ENCODE results near the gene OR4S2. TPM values are rescaled to one million over a fixed set of nuclear protein-coding genes. Genes with fewer than 3 reads are reported as not detected.

OR4S2 gene
- total RNA-seq = not detected
- not detected for polyA plus RNA-seq

DNA sequence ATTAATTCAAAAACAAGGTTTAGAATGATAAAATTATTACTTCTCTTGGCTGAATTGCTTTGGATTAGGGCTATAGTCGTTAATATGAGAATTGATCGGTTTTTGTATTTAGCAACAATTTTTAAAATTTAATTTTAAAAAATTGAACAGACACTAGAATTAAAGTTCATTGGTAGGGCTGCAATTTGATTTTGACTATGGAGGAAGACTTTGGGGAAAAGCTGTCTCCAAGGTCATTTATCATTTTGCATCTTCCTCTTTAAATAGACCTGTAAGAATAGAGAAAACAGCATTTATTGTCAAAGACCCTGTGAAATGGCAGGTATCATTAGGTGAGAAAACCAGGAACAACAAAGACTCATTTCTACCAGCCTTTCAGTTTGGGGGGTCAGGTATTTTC is at the start of gene OR4S2:
OR4S2 (plus strand) TSS at position 301 of the 400 bp plus-strand sequence. CDS start 2,577 bp downstream, outside the sequence.
- Histone ChIP-seq H3K4me1 (ENCODE audit: control insufficient read depth in 4 of 4, insufficient read depth in 4 of 4, low read length in 3 of 4) (no peaks in the 10 kb centered on the region), H3K9me3 (ENCODE audit: control insufficient read depth in 4 of 4, low read length in 3 of 4) (peaks cover 0 to 3% (median 0%) of the 10 kb centered on the region in 4 donors), H3K27ac (ENCODE audit: low read depth in 1 of 2, low read length in 2 of 2) (no peak within 1 kb of the TSS), H3K4me3 (ENCODE audit: low read depth in 1 of 3, low read length in 3 of 3) (no peak within 1 kb of the TSS), H3K9ac (ENCODE audit: low read depth in 1 of 2, low read length in 2 of 2) (no peak within 1 kb of the TSS), H3K27me3 (ENCODE audit: control insufficient read depth in 4 of 4, insufficient read depth in 4 of 4, low read length in 3 of 4) (no peaks in the 10 kb centered on the region), H3K36me3 (ENCODE audit: control insufficient read depth in 4 of 4, insufficient read depth in 3 of 4, low read depth in 1 of 4, low read length in 3 of 4) (no peaks in the 10 kb centered on the region)
- no peak for DNase-seq (ENCODE audit: low spot score)
- 71% methylated on average over 2 of the region's 2 CpGs for whole genome bisulfite sequencing
- TF ChIP-seq YY1 (IDR thresholded peaks at IDR 0.05) (no peak), RXRA (IDR thresholded peaks at IDR 0.05) (no peak), FOXA2 (IDR thresholded peaks at IDR 0.05) (no peak), GABPA (IDR thresholded peaks at IDR 0.05 in 1 of 2, conservative IDR thresholded peaks at IDR 0.05 in 1 of 2) (no peak), RAD21 (IDR thresholded peaks at IDR 0.05) (no peak)
- TF ChIP-seq, protein P1, sequence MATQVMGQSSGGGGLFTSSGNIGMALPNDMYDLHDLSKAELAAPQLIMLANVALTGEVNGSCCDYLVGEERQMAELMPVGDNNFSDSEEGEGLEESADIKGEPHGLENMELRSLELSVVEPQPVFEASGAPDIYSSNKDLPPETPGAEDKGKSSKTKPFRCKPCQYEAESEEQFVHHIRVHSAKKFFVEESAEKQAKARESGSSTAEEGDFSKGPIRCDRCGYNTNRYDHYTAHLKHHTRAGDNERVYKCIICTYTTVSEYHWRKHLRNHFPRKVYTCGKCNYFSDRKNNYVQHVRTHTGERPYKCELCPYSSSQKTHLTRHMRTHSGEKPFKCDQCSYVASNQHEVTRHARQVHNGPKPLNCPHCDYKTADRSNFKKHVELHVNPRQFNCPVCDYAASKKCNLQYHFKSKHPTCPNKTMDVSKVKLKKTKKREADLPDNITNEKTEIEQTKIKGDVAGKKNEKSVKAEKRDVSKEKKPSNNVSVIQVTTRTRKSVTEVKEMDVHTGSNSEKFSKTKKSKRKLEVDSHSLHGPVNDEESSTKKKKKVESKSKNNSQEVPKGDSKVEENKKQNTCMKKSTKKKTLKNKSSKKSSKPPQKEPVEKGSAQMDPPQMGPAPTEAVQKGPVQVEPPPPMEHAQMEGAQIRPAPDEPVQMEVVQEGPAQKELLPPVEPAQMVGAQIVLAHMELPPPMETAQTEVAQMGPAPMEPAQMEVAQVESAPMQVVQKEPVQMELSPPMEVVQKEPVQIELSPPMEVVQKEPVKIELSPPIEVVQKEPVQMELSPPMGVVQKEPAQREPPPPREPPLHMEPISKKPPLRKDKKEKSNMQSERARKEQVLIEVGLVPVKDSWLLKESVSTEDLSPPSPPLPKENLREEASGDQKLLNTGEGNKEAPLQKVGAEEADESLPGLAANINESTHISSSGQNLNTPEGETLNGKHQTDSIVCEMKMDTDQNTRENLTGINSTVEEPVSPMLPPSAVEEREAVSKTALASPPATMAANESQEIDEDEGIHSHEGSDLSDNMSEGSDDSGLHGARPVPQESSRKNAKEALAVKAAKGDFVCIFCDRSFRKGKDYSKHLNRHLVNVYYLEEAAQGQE (IDR thresholded peaks at IDR 0.05) = no peak
- TF ChIP-seq, protein P2, sequence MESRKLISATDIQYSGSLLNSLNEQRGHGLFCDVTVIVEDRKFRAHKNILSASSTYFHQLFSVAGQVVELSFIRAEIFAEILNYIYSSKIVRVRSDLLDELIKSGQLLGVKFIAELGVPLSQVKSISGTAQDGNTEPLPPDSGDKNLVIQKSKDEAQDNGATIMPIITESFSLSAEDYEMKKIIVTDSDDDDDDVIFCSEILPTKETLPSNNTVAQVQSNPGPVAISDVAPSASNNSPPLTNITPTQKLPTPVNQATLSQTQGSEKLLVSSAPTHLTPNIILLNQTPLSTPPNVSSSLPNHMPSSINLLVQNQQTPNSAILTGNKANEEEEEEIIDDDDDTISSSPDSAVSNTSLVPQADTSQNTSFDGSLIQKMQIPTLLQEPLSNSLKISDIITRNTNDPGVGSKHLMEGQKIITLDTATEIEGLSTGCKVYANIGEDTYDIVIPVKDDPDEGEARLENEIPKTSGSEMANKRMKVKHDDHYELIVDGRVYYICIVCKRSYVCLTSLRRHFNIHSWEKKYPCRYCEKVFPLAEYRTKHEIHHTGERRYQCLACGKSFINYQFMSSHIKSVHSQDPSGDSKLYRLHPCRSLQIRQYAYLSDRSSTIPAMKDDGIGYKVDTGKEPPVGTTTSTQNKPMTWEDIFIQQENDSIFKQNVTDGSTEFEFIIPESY (IDR thresholded peaks at IDR 0.05) = no peak

DNA sequence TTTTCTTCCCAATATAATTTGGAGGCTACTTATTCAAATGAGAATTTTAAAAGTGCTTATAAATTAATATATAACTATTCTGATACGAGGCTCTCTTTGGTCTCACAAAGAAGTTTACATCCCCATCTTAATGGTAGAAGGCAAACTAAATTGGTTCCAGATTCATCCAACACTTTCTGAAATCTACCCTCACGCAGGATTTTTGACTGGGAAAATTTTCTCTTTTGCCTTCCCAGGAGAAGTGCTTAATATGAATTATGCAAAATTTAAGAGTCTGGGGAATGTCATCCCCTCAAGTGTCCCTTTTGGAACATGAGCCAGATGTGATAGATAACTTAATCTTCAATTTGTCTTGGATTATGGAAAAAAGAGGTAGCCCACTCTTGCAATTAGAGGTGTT is 40.6 kb upstream of the OR4S2 start, which contains the start of gene OR4C11:
OR4C11 (minus strand) TSS at position 101 of the 400 bp plus-strand sequence. CDS start 3,272 bp downstream, outside the sequence.
- no peak within 1 kb of the TSS for H3K27ac ChIP-seq (ENCODE audit: low read depth in 1 of 2, low read length in 2 of 2)
- no peak within 1 kb of the TSS for H3K9ac ChIP-seq (ENCODE audit: low read depth in 1 of 2, low read length in 2 of 2)
- TF ChIP-seq YY1 (IDR thresholded peaks at IDR 0.05) = no peak
- TF ChIP-seq, protein P3, sequence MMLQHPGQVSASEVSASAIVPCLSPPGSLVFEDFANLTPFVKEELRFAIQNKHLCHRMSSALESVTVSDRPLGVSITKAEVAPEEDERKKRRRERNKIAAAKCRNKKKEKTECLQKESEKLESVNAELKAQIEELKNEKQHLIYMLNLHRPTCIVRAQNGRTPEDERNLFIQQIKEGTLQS (IDR thresholded peaks at IDR 0.05) = no peak
- TF ChIP-seq FOXA1 (IDR thresholded peaks at IDR 0.05) = no peak
- TF ChIP-seq GABPA (IDR thresholded peaks at IDR 0.05 in 1 of 2, conservative IDR thresholded peaks at IDR 0.05 in 1 of 2) = no peak
- TF ChIP-seq RXRA (IDR thresholded peaks at IDR 0.05) = no peak
- no peak for TF ChIP-seq FOXA2 (IDR thresholded peaks at IDR 0.05)
- no peak for TF ChIP-seq HNF4A (conservative IDR thresholded peaks at IDR 0.05)
- TF ChIP-seq, protein P4, sequence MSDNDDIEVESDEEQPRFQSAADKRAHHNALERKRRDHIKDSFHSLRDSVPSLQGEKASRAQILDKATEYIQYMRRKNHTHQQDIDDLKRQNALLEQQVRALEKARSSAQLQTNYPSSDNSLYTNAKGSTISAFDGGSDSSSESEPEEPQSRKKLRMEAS (IDR thresholded peaks at IDR 0.05) = no peak
- no peak for TF ChIP-seq RAD21 (IDR thresholded peaks at IDR 0.05)
- TF ChIP-seq SP1 (IDR thresholded peaks at IDR 0.05) = no peak
- no peak for TF ChIP-seq TAF1 (conservative IDR thresholded peaks at IDR 0.05)
- no peak for TF ChIP-seq EGR1 (IDR thresholded peaks at IDR 0.05; ENCODE audit: low read depth in 2 of 2)
- TF ChIP-seq HNF4G (IDR thresholded peaks at IDR 0.05) = no peak
- no peaks in the 10 kb centered on the region for H3K4me1 ChIP-seq (ENCODE audit: control insufficient read depth in 4 of 4, insufficient read depth in 4 of 4, low read length in 3 of 4)
- no peak within 1 kb of the TSS for H3K4me3 ChIP-seq (ENCODE audit: low read depth in 1 of 3, low read length in 3 of 3)
- no peak for DNase-seq (ENCODE audit: low spot score)
- H3K9me3 ChIP-seq (ENCODE audit: control insufficient read depth in 4 of 4, low read length in 3 of 4) = no peaks in the 10 kb centered on the region
- H3K36me3 ChIP-seq (ENCODE audit: control insufficient read depth in 4 of 4, insufficient read depth in 3 of 4, low read depth in 1 of 4, low read length in 3 of 4) = no peaks in the 10 kb centered on the region
- WGBS = 34% methylated on average over 2 of the region's 2 CpGs
- peaks cover 0 to 2% (median 0%) of the 10 kb centered on the region in 4 donors for H3K27me3 ChIP-seq (ENCODE audit: control insufficient read depth in 4 of 4, insufficient read depth in 4 of 4, low read length in 3 of 4)
